ENCODE measurements around the gene SF3B2.

DNA sequence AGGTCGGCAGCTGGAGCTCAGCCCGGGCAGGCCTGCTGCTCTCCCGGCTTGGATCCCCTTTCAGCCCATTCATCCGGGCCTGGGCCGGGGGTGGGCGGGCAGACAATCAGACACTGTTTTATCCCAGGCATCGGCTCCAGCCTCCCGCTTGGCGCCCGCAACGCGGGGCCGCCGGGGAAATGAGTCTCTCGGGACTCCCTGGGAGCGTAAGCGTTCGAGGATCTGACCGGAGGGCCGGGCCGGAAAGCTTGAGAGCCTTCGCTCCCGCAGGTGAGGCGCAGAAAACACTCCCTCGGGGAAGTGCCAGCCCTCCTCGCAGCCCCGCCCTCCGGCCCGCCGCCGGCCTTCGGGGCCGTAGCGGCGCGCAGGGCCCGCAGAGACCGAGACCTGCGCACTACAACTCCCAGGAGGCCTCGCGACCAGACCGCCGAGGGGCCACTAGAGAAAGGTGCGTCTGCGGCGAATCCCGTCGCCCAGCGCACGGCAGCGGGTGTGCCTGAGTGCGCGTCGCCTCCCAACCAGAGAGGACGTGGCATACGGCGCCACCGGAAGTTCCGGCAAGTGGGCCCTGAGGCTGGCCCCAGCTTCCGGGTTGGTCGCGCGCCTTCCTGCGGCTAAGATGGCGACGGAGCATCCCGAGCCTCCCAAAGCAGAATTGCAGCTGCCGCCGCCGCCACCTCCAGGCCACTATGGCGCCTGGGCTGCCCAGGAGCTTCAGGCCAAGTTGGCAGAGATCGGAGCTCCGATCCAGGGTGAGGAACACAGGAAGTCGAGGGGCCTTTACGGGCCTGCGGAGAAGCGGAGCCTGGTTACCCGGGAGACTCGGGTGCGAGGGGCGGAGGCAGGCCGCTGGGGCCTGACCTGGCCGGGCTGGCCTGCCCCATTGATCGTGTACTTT lies at the start of gene SF3B2:
- TF ChIP-seq, protein P1, sequence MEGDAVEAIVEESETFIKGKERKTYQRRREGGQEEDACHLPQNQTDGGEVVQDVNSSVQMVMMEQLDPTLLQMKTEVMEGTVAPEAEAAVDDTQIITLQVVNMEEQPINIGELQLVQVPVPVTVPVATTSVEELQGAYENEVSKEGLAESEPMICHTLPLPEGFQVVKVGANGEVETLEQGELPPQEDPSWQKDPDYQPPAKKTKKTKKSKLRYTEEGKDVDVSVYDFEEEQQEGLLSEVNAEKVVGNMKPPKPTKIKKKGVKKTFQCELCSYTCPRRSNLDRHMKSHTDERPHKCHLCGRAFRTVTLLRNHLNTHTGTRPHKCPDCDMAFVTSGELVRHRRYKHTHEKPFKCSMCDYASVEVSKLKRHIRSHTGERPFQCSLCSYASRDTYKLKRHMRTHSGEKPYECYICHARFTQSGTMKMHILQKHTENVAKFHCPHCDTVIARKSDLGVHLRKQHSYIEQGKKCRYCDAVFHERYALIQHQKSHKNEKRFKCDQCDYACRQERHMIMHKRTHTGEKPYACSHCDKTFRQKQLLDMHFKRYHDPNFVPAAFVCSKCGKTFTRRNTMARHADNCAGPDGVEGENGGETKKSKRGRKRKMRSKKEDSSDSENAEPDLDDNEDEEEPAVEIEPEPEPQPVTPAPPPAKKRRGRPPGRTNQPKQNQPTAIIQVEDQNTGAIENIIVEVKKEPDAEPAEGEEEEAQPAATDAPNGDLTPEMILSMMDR (IDR thresholded peaks at IDR 0.05 in 2 of 3, conservative IDR thresholded peaks at IDR 0.05 in 1 of 3; ENCODE audit: insufficient read depth in 2 of 3, low read depth in 1 of 3, low read length in 3 of 3): no peak
- peak; percentile 66 for TF ChIP-seq POLR2AphosphoS5 (IDR thresholded peaks at IDR 0.05; ENCODE audit: control insufficient read depth, insufficient read depth, low read depth, low read length)
- peak; percentile 33; the same call in 1 of the 2 replicates for TF ChIP-seq JUN (IDR thresholded peaks at IDR 0.05; ENCODE audit: borderline replicate concordance, low read depth, low read length)
- no peak for TF ChIP-seq JUN (CRISPR knock-in tag; IDR thresholded peaks at IDR 0.05; ENCODE audit: borderline replicate concordance)
- no peak for TF ChIP-seq SREBF2 (CRISPR knock-in tag; IDR thresholded peaks at IDR 0.05)
- TF ChIP-seq DMBX1 (CRISPR knock-in tag; IDR thresholded peaks at IDR 0.05; ENCODE audit: borderline replicate concordance): no peak
- TF ChIP-seq EZH2 (IDR thresholded peaks at IDR 0.05; ENCODE audit: borderline replicate concordance, low read depth, low read length): no peak
- no peak for TF ChIP-seq ZNF217 (CRISPR knock-in tag; IDR thresholded peaks at IDR 0.05)
- peak; percentile 94 for TF ChIP-seq POLR2A (conservative IDR thresholded peaks at IDR 0.05)
- no peak for TF ChIP-seq ZNF140 (CRISPR knock-in tag; IDR thresholded peaks at IDR 0.05)
- TF ChIP-seq NFE2L1 (tag; IDR thresholded peaks at IDR 0.05; ENCODE audit: borderline replicate concordance, low read depth): no peak

Measured in K562 (cell line).